ENCODE data around the gene MRPL16.

The MRPL16 gene

GRCh38 chr11:59769828-59770227 lies 40.8 kb downstream of the MRPL16 start:
- DNase-seq, result no peak

DNA sequence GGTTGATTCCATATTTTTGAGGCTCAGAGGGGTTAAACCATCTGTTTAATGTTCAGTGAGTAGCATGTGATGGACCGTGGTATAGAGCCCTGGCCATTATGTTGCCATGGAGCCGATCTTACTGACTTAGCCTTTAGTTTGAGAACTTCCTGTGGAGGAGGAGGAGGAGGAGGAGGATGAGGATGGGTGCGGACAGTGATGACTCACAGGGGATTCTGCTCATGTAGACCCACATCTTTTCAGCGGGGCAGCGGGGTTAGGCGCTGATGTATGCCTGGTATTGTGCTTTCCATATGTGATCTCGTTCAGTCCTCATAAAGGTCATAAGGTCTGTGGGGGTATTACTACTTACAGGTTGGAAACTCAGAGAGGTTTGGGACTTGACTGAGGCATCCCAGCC lies 41.5 kb downstream of the MRPL16 start:
- no peak for DNase-seq

DNA sequence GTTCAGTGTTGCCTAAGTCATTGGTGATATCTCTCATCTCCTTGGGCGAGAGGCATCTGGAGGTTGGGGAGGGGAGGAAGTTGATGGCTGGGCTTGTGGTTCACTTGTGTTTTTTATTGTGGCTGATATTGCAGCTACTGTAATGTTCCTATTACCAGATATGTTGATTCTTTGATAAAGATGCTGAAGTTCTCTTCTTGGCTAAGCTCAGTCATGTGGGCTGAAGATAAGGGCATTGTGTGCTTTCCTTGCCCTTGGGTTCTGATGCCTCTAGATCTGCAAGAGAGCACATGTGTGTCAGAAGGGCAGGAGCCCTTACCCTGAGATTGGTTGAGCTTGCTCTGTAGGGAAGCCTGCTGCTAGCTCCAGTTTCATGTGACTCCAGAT lies 43.4 kb downstream of the MRPL16 start:
- no peak for DNase-seq

GRCh38 chr11:59766542-59767224 lies 43.9 kb downstream of the MRPL16 start:
- no peak for DNase-seq

GRCh38 chr11:59765068-59765735 lies 45.4 kb downstream of the MRPL16 start:
- no peak for DNase-seq

DNA sequence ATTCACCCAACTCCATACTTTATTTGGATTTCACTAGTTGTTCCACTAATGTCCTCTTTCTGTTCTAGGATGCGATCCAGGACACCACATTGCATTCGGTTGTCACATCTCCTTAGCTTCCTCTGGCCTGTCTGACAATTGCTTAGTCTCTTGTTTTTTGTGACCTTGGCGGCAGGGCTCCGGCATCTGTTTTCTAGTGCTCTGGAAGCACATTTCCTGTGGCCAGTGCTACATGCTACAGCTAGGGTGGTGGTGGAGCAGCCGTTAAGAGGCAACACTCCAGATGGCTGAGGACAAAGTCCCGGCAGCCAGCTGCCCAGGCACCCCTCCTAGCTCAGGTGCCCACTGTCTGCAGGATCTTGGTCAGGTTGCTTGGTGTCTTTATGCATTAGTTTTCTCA lies 48.6 kb downstream of the MRPL16 start:
- DNase-seq, result no peak

- DNase-seq, result no peak
Observed at GRCh38 chr11:59760771-59761170, 49.8 kb downstream of the MRPL16 start.

- no peak for DNase-seq
Observed at GRCh38 chr11:59759900-59760299, 50.7 kb downstream of the MRPL16 start.

DNA sequence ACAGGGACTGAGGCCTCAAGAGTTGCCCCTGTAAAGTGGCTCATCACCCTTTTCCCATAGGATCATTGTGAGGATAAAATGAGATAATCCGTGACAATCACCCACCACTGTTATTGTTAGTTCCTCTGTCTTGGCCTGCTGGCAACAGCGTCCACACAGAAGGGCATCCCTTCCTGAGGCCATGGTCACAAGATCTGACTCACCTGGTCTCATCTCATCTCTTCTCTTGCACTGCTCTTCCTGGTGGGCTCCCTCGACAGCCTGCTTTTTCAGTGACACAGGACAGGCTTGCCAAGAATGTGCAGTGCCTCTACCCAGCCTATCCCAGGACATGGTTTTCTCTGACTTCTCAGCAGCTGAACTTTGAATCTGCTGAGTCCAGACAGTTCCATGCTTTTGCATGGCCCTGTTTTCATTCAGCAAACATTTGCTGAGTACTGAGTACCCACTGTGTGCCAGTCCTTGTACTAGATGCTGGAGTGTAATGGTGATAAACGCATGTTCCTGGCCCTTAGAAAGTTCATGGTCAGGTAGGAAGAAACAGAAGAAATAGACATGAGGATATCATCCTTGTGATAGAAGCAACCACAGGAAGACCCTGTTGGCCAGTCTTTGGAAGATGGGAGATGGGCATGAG lies 52.1 kb downstream of the MRPL16 start:
- DNase-seq, result no peak

DNA sequence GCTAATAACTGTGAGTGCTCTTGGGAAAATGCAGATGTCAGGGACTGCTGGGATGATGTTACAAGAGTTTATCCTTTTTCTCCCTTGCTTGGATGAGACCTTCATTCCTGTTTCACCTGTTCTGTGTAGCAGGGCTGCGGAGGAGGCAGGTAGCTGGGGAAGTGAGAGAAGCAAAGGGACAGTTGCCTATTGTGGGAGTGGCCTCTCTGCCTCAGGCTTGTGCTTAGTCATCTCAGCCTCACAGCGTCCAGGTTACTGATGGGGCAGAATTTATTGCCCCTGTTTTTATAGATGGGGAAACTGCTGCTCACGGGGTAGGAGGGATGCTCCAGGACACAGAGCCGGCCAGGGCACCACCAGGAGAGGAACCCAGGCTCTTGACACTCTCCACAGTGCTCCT lies 53.7 kb downstream of the MRPL16 start:
- DNase-seq, result no peak

DNA sequence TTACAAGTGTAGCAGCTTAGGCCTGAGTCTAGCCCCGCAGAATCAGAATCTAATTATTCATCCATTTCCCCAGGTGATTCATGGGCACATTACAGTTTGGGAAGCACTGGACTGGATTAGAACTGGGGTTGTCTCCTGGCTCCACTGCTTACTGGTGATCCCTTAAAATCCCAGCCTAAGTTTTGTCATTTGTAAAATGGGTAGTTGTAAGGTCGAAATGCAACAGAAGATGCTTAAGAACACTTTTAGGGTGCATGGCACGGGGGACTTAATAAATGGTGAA lies 54.1 kb downstream of the MRPL16 start:
- no peak for DNase-seq
